ENCODE results near the gene RYR3.

Gene RYR3

GRCh38 chr15:33451385-33451784, 140.6 kb downstream of the RYR3 start:
- Histone ChIP-seq H3K27ac (ENCODE audit: low read length) (no peak overlapping the region), H3K9ac (ENCODE audit: low read length) (no peak overlapping the region), H3F3A (ENCODE audit: insufficient read depth, low read length) (no peaks in the 10 kb centered on the region), H2AFZ (ENCODE audit: low read length) (no peak overlapping the region), H3K4me1 (ENCODE audit: low read length) (no peaks in the 10 kb centered on the region), H3K27me3 (replicated peaks; ENCODE audit: insufficient read depth, low read length) (no peaks in the 10 kb centered on the region), H3K9me2 (replicated peaks; ENCODE audit: insufficient read depth, low read length) (no peaks in the 10 kb centered on the region), H4K20me1 (ENCODE audit: insufficient read depth, low read length) (no peaks in the 10 kb centered on the region), H3K36me3 (replicated peaks; ENCODE audit: insufficient read depth, low read length) (no peaks in the 10 kb centered on the region), H3K9me3 (replicated peaks; ENCODE audit: insufficient read depth, low read length) (no peaks in the 10 kb centered on the region), H3K4me2 (ENCODE audit: low read depth, low read length) (no peak overlapping the region), H3K4me3 (ENCODE audit: low read length) (no peak overlapping the region), H3K79me2 (ENCODE audit: low read length) (no peaks in the 10 kb centered on the region)
- DNase-seq: no peak
- TF ChIP-seq EZH2phosphoT487 (IDR thresholded peaks at IDR 0.05; ENCODE audit: low read length): no peak

DNA sequence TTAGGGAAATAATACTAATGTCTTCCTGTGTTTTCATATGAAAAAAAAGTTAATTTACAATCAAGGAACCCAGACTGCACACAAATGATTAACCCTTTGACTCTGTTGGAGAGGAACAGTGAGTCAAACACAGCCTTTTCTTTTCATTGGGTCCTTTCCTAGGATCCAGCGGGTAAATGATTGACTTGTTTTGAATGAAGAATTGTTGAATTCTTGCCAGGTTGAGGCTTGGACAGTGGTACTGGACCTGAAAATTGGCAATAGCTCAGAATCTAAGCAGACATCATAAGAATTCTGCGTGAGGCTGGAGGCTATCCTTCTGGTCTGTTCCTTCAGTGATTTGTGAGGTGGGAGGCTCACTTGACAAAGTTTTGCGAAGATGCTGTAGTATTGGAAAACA, 143.0 kb downstream of the RYR3 start:
- Histone ChIP-seq H3K4me1 (ENCODE audit: low read length) (no peaks in the 10 kb centered on the region), H3K9me3 (replicated peaks; ENCODE audit: insufficient read depth, low read length) (no peaks in the 10 kb centered on the region)

DNA sequence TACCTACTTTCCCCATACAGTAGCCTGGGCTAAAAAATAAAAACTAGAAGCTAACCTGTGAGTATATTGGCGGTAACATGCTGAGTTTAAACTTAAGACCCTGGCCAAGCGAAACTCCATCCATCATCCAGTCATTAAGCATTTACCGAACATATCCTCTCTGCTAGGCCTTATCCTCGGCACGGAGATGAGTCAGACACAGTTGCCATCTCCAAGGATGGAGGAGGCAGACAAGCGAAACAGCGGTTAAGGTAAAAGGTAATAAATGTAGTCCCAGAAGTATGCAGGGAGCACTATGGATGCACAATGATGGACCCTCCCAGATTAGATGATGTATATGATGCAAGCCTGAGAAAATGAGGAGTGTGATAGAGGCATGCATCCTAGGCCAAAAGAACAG, 143.6 kb downstream of the RYR3 start:
- TF ChIP-seq, protein P1, sequence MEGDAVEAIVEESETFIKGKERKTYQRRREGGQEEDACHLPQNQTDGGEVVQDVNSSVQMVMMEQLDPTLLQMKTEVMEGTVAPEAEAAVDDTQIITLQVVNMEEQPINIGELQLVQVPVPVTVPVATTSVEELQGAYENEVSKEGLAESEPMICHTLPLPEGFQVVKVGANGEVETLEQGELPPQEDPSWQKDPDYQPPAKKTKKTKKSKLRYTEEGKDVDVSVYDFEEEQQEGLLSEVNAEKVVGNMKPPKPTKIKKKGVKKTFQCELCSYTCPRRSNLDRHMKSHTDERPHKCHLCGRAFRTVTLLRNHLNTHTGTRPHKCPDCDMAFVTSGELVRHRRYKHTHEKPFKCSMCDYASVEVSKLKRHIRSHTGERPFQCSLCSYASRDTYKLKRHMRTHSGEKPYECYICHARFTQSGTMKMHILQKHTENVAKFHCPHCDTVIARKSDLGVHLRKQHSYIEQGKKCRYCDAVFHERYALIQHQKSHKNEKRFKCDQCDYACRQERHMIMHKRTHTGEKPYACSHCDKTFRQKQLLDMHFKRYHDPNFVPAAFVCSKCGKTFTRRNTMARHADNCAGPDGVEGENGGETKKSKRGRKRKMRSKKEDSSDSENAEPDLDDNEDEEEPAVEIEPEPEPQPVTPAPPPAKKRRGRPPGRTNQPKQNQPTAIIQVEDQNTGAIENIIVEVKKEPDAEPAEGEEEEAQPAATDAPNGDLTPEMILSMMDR (IDR thresholded peaks at IDR 0.05; ENCODE audit: low read length): no peak
- no peak for TF ChIP-seq EZH2phosphoT487 (IDR thresholded peaks at IDR 0.05; ENCODE audit: low read length)
- TF ChIP-seq EZH2 (optimal IDR thresholded peaks at IDR 0.05; ENCODE audit: low read depth, low read length): no peak

More for the DNA sequence above, 143.0 kb downstream of the RYR3 start:
- no peak for DNase-seq
- Histone ChIP-seq H3K79me2 (ENCODE audit: low read length) (no peaks in the 10 kb centered on the region), H3K9ac (ENCODE audit: low read length) (no peak overlapping the region), H3K9me2 (replicated peaks; ENCODE audit: insufficient read depth, low read length) (no peaks in the 10 kb centered on the region), H2AFZ (ENCODE audit: low read length) (no peak overlapping the region), H3K27ac (ENCODE audit: low read length) (no peak overlapping the region), H3K36me3 (replicated peaks; ENCODE audit: insufficient read depth, low read length) (no peaks in the 10 kb centered on the region), H3K4me3 (ENCODE audit: low read length) (no peak overlapping the region), H4K20me1 (ENCODE audit: insufficient read depth, low read length) (no peaks in the 10 kb centered on the region), H3K27me3 (replicated peaks; ENCODE audit: insufficient read depth, low read length) (no peaks in the 10 kb centered on the region), H3F3A (ENCODE audit: insufficient read depth, low read length) (no peaks in the 10 kb centered on the region), H3K4me2 (ENCODE audit: low read depth, low read length) (no peak overlapping the region)
- TF ChIP-seq EZH2phosphoT487 (IDR thresholded peaks at IDR 0.05; ENCODE audit: low read length) (no peak), EZH2 (optimal IDR thresholded peaks at IDR 0.05; ENCODE audit: low read depth, low read length) (no peak)
- TF ChIP-seq, protein P1 (IDR thresholded peaks at IDR 0.05; ENCODE audit: low read length): no peak

DNA sequence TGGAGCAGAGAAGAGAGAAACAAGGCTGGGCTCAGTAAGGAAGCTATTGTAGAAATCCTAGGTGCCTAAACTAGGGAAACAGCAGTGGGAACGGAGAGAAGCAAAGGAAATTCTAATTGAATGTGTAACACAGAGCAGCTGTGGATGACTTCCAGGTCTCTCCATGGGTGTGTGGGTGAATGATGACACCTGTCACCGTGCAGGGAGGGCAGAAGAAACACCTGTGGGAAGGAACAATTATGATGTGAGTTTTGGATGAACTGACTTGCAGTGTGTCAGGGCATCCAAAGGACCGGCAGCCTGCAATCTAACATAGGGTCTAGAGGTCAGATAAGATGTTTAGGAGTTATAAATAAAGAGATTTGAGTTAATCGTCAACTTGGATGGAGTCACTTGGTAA, 144.2 kb downstream of the RYR3 start:
- Histone ChIP-seq H3K9me2 (replicated peaks; ENCODE audit: insufficient read depth, low read length) (no peaks in the 10 kb centered on the region), H3K4me3 (ENCODE audit: low read length) (no peak overlapping the region), H3K27ac (ENCODE audit: low read length) (no peak overlapping the region), H3K79me2 (ENCODE audit: low read length) (no peaks in the 10 kb centered on the region), H3K36me3 (replicated peaks; ENCODE audit: insufficient read depth, low read length) (no peaks in the 10 kb centered on the region), H3K27me3 (replicated peaks; ENCODE audit: insufficient read depth, low read length) (no peaks in the 10 kb centered on the region), H3K4me1 (ENCODE audit: low read length) (no peaks in the 10 kb centered on the region), H4K20me1 (ENCODE audit: insufficient read depth, low read length) (no peaks in the 10 kb centered on the region), H3K9ac (ENCODE audit: low read length) (no peak overlapping the region), H3F3A (ENCODE audit: insufficient read depth, low read length) (no peaks in the 10 kb centered on the region), H2AFZ (ENCODE audit: low read length) (no peak overlapping the region), H3K4me2 (ENCODE audit: low read depth, low read length) (no peak overlapping the region), H3K9me3 (replicated peaks; ENCODE audit: insufficient read depth, low read length) (no peaks in the 10 kb centered on the region)
- DNase-seq: no peak
- TF ChIP-seq EZH2 (optimal IDR thresholded peaks at IDR 0.05; ENCODE audit: low read depth, low read length) (no peak), EZH2phosphoT487 (IDR thresholded peaks at IDR 0.05; ENCODE audit: low read length) (no peak)

More for the DNA sequence above, 143.6 kb downstream of the RYR3 start:
- Histone ChIP-seq H3K27me3 (replicated peaks; ENCODE audit: insufficient read depth, low read length) (no peaks in the 10 kb centered on the region), H3F3A (ENCODE audit: insufficient read depth, low read length) (no peaks in the 10 kb centered on the region), H3K9ac (ENCODE audit: low read length) (no peak overlapping the region), H4K20me1 (ENCODE audit: insufficient read depth, low read length) (no peaks in the 10 kb centered on the region), H3K4me3 (ENCODE audit: low read length) (no peak overlapping the region), H3K79me2 (ENCODE audit: low read length) (no peaks in the 10 kb centered on the region), H3K9me2 (replicated peaks; ENCODE audit: insufficient read depth, low read length) (no peaks in the 10 kb centered on the region), H3K4me2 (ENCODE audit: low read depth, low read length) (no peak overlapping the region), H3K4me1 (ENCODE audit: low read length) (no peaks in the 10 kb centered on the region), H2AFZ (ENCODE audit: low read length) (no peak overlapping the region), H3K27ac (ENCODE audit: low read length) (no peak overlapping the region), H3K9me3 (replicated peaks; ENCODE audit: insufficient read depth, low read length) (no peaks in the 10 kb centered on the region), H3K36me3 (replicated peaks; ENCODE audit: insufficient read depth, low read length) (no peaks in the 10 kb centered on the region)
- DNase-seq: no peak
